ENCODE measurements around the gene GTSF1L.

GTSF1L gene

DNA sequence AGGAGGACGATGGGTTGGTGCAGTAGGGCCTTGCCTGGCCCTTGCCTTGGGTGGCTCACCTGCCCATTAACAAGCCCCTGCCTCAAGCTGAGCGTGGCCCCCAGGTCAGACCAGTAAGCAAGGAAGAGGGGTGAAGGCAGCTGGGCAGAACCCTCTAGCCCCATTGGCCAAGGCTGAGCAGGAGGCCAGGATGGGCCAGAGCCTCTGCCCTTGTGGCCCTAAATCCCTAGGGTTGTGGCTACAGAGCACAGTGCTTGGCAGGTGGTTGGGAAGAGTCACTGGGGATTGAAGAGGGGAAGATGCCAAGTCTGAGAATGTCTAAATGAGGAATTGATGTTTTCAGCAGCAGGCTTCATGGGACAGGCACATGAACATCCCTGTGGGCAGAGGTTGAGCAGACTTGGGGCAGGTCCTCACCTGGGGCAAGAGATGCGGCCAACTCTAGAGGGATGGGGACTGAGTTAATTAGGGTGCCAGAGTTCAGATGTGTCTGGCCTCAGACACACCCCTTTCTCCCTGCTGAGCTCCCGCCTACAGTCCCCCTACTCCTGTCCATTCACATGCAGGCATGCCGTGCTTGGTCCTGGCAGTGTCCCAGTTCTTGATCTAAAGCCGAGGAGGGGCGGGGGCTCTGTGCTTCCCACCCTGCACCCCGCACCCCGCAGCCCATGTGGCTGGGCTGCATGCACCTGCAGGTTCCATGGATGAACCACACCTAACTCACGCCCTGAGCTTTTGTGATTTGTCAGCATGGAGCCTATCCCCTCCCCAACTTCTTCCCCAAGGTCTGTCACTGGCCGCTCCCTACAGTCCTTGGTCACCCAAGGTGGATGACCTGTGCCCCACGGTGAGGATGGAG, 9.8 kb downstream of the GTSF1L start:
- DNase-seq (ENCODE audit: low read depth), result no peak

DNA sequence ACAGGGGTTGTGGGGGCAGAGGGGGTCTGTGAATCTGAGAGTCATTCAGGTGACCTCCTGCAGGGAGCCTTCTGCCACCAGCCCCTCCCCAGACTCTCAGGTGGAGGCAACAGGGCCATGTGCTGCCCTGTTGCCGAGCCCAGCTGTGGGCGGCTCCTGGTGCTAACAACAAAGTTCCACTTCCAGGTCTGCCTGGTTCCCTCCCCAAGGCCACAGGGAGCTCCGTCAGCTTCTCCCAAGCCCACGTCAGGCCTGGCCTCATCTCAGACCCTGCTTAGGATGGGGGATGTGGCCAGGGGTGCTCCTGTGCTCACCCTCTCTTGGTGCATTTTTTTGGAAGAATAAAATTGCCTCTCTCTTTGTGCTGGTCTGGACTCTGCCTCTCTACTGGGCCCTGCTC, 10.7 kb downstream of the GTSF1L start:
- no peak for DNase-seq (ENCODE audit: low read depth)

- DNase-seq (ENCODE audit: low read depth), result no peak
These were observed 11.3 kb downstream of the GTSF1L start for GRCh38 chr20:43715511-43715910.

DNA sequence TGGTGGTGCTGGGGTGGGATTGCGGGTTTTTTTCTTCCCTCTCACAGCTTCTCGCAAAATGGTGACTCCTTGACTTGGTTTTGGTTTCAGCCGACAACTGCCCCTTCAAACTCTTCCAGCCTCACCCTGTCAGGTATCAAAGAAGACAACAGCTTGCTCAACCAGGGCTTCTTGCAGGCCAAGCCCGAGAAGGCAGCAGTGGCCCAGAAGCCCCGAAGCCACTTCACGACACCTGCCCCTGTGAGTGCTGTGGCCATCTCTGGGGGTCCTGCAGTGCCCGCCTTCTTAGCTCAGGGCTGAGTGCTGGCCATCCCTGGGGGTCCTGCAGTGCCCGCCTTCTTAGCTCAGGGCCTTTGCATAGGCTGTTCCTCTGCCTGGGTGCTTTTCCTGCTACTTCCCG, 11.8 kb downstream of the GTSF1L start:
- no peak for DNase-seq (ENCODE audit: low read depth)

DNA sequence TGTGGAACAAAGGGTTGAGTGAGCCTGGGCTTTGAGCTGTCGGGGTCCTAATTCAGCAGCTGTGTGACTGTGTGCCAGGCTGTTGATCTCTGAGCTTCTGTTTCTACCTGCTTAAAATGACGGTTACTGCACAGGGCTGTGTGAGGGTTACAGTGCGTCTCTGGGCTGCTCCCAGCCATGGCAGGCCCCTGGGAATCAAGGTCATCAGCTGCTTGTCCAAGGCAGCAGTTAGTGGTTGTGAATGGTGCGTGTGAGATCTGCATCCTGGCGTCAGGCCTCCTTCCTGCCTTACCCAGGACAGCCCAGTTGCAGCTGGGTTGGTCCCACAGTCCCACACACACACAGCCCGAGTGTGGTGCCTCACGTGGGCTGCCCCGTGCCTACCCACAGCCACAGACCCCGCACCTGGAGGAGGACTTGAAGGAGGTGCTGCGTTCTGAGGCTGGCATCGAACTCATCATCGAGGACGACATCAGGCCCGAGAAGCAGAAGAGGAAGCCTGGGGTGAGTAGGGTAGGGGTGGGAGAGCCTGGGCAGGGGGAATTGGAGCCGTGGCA, 15.6 kb downstream of the GTSF1L start:
- no peak for DNase-seq (ENCODE audit: low read depth)

DNA sequence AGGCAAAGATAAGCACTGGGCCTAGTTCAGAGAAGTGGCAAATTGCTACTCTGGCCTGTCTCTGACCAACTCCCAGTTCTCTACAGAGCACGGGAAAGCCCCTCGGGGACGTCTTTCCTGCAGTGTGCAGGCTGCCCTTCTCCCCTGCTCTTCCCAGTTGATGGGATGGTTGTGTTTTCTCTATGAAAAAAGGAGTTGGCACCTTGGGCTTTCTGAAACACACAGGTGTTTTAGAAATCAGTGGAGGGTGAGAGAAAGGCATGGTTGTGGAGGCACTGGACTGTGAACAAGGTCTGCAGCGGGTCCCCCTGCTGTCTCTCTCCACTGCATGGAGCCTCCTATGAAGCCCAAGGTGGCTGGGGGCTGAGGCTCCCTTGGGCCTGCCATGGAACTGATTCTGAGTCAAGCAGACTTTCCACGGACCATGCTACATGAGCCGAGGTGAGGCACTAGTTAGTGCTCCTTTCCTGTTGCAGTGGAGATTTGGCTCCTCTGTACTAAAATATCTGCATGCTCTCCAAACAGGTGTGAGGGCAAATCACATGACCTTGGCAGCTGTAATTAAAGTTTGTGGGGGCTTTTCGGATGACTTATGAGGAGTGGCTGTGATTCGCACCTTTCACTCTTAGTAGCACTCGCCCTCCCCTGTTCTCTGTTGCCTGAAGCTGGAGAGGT, 16.3 kb downstream of the GTSF1L start:
- no peak for DNase-seq (ENCODE audit: low read depth)

DNA sequence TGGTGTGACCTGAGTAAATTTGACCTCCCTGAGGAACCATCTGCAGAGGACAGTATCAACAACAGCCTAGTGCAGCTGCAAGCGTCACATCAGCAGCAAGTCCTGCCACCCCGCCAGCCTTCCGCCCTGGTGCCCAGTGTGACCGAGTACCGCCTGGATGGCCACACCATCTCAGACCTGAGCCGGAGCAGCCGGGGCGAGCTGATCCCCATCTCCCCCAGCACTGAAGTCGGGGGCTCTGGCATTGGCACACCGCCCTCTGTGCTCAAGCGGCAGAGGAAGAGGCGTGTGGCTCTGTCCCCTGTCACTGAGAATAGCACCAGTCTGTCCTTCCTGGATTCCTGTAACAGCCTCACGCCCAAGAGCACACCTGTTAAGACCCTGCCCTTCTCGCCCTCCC, 24.3 kb downstream of the GTSF1L start:
- no peak for DNase-seq (ENCODE audit: low read depth)

DNA sequence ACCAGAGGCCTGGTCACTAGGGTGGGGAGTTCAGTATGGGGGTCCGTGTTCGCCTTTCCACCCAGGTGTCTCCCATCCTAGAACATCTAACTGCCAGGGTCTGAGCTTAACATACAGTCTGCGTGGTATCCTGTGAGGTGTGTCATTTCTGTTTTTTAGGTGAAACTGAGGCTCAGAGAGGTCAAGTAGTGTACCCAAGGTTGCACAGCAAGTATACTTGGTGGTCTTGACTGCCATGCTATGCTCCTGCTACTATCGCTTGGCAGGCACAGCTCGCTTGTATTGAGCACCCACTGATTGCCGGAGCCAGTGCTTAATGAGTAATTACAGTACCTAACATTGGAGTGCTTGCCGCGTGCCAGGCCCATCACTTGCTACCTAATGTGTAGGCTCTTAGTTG, 26.2 kb downstream of the GTSF1L start:
- no peak for DNase-seq (ENCODE audit: low read depth)

DNA sequence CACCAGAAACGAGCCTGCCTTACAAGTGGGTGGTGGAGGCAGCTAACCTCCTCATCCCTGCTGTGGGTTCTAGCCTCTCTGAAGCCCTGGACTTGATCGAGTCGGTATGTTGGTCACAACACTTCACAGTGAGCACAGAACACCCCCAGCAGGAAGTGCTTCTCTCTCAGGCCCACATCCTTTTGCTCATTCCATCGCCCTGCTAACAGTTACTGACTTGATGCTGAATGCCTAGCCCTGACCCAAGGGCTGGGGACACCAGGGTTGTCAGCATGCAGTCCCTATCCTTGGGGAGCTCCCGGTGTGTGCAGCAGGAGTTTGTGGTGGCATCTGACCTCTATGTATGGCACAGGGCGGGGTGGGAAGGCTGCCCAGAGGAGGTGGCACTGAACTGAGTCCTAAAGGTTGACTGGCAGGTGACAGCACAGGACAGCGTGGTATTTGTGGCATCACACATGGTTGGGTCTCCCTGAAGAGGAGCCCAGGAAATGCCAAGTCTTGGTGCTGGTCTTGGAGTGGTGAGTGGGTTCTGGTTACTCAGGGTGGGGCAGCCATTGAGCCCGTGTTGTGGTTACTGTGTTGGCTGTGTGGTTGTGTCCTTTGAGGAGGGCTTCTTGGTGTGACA, 26.7 kb downstream of the GTSF1L start:
- no peak for DNase-seq (ENCODE audit: low read depth)

GRCh38 chr20:43695571-43695970, 31.2 kb downstream of the GTSF1L start:
- DNase-seq (ENCODE audit: low read depth), result no peak

DNA sequence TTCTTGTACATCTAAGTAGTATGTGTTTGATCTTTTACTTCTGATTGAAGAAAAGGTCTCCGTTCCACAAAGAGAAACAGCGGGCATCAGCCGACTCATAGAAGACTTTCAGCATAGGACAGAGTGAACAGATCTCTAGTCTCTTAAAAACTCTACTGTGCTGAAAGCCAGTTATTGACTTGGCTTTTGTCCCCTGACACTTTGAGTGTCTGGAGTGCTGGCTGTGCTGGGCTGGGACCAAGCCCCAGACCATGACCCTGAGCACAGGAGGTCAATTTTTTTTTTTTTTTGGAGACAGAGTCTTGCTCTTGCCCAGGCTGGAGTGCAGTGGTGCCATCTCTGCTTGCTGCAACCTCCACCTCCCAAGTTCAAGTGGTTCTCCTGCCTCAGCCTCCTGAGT, 32.0 kb downstream of the GTSF1L start:
- DNase-seq (ENCODE audit: low read depth), result no peak

- DNase-seq (ENCODE audit: low read depth), result peak; percentile 48
These were observed 34.8 kb downstream of the GTSF1L start for GRCh38 chr20:43691928-43692524.

DNA sequence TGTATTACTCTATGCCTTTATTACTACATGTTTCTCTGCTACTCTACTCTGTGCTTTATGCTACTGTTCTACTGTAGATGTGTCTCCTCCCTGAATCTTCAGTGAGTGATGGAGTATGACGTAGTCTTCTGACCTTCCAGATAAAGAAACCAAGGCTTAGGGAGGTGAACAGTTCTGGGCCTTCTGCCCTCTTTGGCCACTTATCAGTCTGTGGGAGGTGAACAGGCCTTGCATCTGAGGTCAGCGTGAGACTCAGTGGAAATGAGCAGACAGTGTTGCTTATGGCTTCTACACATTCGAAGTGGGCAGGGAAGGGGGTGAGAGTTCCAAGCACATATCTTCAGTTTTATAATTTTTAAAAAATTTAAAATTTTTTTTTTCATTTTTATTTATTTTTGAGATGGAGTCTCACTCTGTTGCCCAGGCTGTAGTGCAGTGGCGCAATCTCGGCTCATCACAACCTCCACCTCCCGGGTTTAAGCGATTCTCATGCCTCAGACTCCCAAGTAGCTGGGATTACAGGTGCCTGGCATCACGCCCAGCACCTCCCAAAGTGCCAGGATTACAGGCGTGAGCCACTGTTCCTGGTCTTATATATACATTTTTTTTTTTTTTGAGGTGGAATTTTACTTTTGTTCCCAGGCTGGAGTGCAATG, 35.7 kb downstream of the GTSF1L start:
- no peak for DNase-seq (ENCODE audit: low read depth)

- no peak for DNase-seq (ENCODE audit: low read depth)
These were observed 37.6 kb downstream of the GTSF1L start for GRCh38 chr20:43689165-43689564.

- DNase-seq (ENCODE audit: low read depth), result no peak
These were observed 40.0 kb downstream of the GTSF1L start for GRCh38 chr20:43686820-43687219.

DNA sequence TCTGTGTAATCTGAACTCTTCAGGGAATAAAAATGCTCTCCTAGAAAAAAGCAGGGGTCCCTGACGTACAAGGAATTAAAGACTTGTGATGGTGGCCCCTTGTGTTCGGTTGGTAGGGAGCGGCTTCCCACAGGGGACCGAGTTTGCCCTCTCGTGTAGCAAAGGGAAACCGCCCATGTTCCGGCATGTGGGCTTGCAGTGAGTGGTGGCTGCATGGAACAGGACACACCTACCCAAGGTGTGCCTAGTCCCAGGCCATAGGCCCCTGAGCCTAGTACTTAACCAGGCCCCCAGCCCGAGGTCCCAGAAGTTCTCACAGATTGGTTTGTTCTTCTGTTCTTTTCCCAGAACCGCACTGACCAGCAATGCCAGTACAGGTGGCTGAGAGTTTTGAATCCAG, 44.4 kb downstream of the GTSF1L start:
- no peak for DNase-seq (ENCODE audit: low read depth)

- no peak for DNase-seq (ENCODE audit: low read depth)
These were observed 44.8 kb downstream of the GTSF1L start for GRCh38 chr20:43681991-43682410.

DNA sequence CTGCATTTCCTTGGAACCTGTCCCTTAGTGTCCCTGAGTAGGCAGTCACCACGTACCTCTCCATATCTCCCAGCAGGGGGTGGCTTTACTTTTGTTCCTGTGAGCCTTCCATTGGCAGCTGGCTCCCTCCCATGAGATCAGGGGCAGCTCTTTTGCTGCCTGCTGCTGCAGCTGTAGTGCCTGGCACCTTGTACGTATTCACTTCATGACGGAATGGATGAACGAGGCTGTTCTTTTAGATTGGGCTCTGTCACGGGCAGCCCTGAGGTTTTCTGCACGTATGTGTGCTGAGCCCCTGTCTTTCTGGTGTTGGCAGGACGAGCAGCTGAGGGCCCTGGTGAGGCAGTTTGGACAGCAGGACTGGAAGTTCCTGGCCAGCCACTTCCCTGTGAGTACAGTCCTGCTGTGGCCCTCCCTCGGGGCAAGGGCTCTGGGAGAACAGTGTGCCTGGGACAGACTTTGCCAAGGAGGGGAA, 45.3 kb downstream of the GTSF1L start:
- no peak for DNase-seq (ENCODE audit: low read depth)

GRCh38 chr20:43680981-43681380, 45.8 kb downstream of the GTSF1L start:
- DNase-seq (ENCODE audit: low read depth), result no peak

DNA sequence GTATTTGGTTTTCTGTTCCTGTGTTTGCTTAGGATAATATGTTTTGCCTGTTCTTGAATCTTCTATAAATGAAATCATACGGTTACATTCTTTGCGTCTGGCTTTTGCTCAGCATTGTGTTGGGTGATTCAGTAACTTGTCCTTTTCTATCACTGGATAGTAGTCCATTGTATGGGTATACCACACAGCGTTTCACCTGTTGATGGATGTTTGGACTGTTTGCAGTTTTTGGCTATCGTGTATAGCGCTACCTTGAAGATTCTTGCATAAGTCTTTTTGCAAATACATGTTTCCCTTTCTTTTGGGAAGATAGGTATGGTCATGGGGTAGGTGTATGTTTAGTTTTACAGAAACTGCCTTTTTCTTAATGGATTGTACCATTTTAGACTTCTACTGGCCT, 50.4 kb downstream of the GTSF1L start:
- no peak for DNase-seq (ENCODE audit: low read depth)
